NCI-H187 (cell line): ENCODE results near the gene HTRA3.

Experiments used
- DNase-seq, 2 experiments: peaks; one replicate each; lab custom pipeline; 2025; lab: John Stamatoyannopoulos, UW

Gene HTRA3

DNA sequence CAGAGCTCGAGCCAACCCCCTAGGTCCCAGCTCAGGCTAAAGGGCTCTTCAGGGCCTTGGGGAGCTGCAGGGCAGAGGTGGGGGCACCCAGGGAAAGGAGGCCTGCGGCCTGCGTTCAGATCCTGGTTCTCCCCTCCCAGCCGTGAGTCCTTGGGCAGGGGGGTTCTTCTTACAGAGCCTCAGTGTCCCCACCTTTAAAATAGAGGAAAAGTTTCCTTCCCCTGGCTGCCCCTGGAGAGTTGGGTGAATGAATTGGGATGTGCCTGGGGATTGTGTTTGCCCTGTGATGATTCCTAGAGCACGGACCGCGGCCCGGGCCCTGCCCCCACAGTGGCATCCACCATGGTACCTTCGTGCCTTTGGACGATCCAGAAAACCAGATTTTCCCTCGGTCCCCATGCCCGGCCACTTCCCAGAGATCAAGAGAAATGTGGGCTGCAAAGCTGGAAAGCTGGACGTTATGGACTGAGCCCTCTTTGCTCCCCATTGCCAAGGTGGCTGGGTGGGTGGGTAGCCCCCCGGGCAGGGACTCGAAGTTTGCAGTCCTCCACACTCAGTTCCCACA, 11.4 kb downstream of the HTRA3 start:
- no peak for DNase-seq

DNA sequence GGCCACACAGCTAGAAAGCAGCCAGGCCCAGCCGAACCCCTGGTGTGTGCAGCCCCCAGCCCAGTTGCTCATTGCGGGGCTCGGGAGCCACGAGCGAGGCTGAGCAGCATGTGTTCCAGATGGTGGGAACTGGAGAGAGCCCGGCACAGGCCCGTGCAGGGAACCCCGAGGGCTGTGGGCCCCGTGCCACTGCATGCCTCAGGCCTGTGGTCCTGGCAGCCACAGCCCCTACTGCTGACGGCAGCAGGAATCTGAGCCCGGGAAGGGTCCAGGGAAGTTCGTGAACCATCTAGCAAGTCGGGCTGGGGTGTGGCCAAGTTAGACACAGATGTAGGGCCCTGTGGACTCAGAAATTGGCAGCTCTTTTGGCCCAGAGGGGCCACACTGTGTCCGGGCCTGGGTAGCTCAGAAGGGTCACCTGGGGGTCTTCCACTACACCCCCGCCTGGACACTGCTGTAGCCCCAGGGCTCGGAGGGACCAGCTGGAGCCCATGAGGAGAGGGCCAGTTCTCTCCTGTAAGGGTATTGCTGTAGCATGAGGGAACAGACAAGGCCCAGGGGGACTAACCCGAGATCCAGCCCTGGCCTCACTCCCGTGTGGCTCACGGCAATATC, 12.1 kb downstream of the HTRA3 start:
- no peak for DNase-seq

DNA sequence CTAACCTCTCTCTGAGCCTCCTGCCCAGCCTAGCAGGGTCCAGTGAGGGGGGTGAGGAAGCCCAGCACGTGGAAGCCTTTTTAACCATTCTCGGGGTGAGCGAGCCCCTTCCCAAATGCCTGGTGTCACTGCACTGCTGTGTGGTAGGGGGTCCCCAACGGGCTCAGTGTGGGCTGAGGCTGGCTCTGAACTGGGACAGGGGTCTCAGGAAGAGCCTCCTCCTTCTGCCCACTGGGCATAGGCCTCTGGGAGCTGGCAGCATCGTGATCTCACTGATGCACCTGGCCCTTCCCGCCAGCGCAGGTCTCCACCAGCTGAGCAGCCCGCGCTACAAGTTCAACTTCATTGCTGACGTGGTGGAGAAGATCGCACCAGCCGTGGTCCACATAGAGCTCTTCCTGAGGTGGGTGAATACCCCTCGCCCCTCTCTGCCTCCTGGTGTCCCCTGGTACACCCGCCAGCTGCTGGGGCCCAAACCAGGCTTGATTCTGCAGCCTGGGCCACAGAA, 12.6 kb downstream of the HTRA3 start:
- no peak for DNase-seq

DNA sequence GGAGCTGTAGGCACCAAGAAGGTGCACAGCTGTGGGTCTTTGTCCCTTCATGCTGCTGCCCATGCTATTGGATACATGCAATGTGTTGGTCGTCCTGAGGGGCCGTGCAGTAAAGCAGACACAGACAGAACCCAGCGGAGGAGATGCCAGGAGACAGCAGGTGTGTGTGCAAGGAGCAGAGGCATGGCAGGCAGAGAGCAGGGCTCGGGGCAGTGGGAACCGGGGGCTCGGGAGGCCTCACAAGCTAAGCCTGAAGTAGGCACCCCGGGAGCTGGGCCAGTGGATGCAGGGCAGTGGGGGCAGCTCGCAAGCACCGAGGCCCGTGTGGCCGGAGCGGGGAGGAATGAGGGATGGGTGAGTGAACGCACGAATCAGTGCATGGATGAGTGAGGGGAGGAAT, 13.2 kb downstream of the HTRA3 start:
- no peak for DNase-seq

DNA sequence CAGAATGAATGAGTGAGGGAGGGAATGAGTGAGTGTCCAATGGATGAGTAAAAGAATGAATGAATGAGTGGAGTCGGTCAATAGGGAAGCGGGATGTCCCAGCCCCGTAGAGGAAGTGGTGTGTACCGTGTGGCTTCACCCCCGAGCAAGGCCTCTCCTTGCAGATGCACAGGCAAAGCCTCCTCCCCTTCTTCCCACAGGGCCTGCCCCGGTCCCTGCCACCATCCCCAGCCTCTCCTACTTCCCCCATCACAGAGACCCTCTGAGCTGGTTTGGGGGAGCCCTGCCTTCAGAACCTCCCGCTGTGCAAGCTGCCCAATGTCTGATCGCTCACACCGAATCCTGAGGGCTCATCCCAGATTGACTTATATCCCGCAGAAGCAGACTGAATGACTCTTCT, 13.6 kb downstream of the HTRA3 start:
- DNase-seq, result no peak

DNA sequence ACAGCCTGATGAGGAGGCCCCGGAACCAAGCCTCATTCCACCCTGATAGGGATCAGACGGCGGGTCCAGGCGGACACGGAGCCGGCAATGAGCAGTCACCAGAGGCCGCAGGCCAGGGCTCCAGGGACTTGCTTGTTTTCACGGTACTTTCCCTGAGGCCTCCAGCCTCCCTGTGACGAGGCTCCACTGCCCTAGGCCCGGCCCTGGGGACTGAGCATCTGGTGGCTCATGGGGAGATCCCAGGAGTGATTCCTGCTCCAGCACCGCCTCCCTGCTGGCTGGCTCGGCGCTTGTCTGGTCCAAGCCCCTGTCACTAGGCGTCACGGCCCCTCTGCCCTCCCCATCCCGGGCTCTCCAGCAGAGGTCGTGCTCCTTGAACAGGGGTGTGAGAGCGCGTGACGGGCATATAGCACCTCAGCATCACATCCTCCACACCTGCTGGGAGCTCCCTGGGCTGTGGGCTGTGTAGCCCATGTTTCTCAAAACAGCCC, 14.1 kb downstream of the HTRA3 start:
- no peak for DNase-seq

DNA sequence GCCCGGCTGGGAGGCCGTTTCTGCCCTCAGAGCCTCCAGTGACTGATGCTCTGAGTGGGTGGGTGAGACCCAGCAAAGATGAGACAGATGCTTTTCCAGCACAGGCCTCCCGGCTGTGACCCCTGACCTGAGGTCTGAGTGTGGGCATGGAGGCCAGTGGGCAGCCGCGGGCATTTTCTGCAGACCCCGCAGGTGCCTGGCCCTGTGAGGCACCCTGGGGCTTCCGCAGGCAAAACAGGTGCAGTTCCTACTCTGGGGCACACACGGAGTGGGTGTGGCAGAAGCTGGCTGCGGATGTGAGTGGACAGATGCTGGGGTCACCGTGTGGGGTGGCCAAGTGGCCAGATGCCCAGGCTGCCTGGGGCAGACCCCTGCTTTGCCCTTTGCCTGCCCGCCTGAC, 14.8 kb downstream of the HTRA3 start:
- DNase-seq, result no peak

DNA sequence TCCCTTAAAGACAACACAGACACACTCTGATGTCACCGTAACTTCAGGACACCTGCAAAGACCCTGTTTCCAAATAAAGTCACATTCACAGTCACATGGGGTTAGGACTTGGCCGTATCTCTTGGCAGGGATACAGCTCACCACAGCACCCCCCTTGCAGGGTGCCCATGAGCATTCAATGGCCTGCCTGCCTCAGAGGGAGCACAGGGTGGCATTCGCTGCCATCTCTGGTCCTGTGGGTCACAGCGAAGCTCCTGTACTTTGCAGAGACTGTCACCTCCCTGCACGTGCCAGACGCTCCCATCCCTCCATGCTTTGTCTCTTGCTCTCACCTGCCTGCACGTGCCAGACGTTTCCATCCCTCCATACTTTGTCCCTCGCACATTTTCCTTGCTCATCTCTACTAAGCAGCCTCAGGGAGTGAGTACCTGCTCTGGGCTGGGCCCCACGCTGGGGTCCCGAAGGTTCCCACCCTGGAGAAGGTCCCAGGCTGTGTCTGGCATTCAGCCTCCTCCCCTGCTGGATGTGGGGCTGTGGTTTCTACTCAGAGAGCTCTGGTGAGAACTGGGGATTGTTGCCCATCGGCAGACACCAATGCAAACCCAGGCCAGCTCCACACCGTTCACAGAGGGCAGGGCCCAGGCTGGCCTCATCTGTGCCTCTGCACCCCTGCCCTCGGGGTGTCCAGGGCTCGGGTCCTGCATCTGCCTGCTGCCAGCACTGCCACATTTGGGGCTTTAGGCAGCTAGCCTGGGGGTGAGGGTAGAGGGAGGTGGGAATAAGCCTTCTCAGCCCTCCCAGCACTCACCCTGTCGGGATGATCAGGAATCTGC, 15.8 kb downstream of the HTRA3 start:
- no peak for DNase-seq

DNA sequence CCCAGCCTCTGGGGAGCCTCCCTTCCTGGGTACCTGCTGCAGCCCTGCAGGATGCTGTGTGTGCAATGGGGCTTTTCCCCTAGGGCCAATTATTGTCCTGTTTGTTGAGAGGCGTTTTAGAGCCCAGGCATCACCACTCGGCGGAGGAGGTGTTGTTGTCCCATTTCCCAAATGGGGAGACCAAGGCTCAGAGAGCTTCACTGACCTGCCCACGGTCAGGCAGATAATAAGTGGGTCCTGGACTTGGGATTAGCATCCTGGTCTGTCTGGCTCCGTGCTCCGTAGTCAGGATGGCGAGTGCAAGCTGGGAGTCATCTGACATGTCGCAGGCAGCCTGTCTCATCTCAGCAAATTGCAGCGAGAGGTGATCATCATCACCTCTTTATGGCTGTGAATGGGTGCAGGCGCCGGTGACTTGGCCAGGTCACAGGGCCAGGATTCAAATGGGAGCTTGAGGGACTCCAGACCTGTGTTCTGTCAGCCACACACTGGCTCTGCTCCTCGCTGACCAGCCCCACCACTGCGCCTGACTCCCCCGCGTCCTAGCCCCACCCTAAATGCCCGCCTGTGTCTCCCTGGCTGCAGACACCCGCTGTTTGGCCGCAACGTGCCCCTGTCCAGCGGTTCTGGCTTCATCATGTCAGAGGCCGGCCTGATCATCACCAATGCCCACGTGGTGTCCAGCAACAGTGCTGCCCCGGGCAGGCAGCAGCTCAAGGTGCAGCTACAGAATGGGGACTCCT, 16.6 kb downstream of the HTRA3 start:
- DNase-seq, result no peak

DNA sequence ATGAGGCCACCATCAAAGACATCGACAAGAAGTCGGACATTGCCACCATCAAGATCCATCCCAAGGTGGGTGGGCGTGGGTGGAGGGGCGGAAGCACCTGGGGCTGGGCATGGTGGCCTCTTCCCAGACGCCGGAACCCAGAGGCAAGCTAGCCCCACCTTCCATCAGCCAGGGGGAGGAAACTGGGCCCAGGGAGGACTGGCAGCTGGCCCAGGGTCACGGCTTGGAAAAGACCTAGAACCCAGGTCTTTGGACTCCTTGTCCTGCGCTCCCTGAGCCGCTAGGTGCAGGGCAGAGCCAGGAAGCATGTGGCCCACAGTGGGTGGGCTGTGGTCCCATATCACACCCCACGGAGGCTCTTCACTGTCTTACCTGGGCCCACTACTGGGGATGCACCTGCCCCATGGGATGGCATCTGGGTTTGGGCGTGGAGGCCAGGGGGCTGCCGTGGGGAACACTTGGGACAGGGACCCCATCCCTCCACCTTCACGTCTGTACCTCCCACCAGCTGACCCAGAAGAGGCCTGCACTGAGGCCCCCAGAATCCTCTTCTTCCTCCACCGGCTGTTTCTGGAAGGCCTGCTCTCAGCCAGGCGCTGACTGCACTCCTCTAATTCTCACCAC, 17.3 kb downstream of the HTRA3 start:
- no peak for DNase-seq

DNA sequence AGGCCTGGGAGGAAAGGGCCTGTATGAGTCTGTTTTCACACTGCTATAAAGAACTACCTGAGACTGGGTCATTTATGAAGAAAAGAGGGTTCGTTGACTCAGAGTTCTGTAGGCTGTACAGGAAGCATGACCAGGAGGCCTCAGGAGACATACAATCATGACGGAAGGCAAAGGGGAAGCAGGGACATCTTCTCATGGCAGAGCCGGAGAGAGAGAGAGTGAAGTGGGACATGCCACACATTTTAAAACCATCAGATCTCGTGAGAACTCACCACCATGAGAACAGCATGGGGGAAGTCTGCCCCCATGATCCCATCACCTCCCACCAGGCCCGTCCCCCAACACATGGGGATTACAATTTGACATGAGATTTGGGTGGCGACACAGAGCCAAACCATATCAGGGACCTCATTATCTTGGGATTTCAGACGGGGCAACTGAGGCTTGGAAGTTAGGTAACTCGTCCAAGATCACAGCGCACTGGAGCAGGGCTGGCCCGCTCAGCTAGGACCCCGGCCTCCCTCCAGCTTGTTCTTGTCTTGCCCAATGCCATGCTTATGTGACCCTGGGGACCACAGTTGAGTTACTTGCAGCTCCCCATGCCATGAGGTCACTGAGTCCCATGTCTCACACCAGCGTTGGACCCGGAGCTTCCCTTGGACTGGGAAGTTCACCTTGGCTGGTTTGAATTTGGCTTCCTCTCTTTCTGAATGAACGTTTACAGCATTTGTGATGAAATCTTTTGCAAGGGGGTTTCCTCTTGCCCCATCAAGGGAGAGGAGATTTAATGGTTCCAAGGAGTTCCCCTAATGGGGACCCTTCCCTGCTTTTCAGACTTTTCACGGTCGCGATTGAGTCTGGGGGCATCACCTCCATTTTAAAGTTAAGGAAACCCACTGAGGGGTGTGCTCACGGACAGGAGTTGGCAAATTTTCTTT, 18.1 kb downstream of the HTRA3 start:
- DNase-seq, result no peak

DNA sequence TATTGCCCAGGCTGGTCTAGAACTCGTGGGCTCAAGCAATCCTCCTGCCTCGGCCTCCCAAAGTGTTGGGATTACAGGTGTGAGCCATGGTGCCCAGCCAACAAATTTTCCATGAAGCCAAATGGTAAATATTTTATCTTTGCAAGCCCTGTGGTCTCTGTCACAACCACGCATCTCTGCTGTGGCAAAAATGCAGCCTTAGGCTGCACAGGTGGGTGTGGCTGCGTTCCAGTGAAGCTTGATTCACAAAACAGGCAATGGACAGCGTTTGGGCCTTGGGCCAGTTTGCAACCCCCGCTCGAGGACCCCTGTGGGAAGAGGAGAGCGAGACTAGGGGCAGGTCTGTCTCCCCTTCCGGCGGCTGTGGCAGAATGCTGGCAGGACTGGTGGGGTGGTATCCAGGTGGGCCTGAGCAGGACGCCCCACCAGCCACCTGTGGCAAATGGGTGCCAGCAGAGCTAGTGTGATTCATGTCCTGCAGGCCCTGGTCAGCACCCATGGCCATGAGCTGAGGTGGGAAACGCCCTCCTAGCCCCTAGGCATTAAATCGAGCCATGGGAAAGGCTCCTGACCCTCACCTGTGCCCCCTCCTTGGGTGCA, 19.7 kb downstream of the HTRA3 start:
- DNase-seq, result no peak

DNA sequence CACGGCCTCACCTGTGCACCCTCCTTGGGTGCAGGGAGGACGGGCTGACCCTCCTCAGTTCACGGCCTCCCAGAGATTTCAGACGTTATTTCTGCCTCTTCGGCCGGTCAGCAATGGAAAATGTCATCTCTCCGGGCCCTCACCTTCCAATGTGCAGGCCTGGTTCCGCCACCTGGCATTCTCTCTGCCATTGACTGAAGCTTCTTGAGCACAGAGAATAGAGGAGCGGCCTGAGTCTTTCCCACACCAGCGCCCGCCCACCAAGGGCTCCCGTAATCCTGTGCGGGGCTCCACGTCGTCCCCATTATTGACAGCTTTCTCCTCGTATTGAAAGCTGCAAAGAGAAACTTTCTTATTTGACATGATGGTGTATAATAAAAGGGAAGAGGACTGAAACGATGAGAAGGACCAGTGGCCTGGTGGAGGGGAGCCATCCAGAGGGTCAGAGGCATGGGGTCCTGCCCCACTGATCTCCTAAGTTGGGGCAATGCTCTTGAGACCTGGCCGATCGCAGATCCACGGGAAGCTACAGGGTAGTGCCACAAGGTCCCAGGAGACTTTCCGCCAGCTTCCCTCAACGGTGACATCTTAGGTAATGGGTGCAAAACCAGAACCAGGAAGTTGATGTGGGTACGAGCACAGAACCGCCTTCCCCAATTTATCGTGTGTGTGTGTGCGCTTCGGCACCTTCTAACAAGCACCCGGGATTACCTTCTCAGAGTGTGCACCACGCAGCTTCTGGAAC, 20.6 kb downstream of the HTRA3 start:
- no peak for DNase-seq

DNA sequence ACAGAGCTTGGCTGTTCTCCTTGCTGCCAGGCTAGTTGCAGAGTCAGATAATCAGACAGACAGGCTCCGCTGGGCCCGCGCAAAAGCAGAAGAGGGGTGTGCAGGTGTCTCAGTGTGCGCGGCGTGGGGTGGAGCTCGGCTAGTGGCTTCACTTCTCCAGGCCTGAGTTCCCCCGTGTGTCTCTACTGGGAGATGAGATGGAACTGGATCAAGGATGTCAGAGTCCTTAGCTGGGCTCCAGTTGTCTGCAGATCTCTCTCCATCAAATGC, 21.1 kb downstream of the HTRA3 start:
- DNase-seq, result no peak

DNA sequence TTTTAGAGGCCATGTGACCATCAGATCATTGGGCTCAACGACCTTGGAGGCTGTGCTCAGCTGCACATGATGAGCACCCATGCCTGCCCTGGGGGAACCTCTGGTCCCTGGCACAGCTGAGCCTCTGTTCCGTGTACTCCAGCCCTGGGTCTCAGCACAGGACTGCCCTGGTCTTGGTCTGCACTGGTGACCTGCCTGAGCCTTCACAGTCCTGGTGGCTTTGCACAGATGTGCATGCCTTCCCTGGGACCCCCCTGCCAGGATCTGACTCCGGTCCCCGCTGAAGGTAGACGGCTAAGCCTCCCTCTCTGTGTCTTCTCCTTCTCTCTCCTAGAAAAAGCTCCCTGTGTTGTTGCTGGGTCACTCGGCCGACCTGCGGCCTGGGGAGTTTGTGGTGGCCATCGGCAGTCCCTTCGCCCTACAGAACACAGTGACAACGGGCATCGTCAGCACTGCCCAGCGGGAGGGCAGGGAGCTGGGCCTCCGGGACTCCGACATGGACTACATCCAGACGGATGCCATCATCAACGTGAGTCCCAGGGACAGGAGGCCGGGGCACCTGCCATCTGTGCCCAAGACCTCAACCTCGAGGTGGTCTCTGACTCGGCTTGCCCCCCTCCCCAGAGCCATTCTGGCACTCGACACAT, 21.6 kb downstream of the HTRA3 start:
- no peak for DNase-seq

DNA sequence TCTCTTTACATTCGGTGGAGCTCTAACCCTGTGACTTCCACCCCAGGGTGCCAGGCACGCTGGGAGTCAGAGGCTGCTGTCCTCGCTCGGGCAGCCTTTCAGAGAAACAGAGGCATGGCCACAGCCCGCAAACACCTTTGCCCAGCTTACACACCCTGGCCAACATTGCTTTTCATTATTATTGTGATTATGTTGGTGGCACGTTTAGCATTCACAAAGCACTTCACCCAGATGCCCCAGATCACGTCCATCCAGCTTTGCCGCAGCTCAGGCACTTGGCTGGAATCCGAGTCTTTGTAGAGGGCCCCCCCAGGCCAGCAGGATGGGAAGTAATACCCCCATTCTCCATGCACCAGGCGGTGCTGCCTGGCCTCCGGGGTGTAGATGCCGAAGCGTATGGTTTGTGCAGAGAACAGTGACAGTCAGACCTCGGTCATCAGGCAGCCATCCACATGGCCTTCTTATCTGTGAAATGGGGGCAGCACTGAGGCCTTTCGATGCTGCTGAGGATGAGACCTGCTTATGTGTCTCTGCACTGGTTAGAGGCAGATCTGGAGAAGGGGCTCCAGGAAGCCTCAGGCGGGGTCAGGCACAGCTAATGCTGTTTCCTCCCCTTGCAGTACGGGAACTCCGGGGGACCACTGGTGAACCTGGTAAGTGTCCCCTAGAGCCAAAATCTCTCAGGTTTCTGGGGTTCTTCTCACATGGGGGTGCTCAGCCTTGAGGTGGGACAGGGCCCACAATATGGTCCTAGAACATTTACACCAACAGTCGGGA, 22.3 kb downstream of the HTRA3 start:
- DNase-seq, result no peak

DNA sequence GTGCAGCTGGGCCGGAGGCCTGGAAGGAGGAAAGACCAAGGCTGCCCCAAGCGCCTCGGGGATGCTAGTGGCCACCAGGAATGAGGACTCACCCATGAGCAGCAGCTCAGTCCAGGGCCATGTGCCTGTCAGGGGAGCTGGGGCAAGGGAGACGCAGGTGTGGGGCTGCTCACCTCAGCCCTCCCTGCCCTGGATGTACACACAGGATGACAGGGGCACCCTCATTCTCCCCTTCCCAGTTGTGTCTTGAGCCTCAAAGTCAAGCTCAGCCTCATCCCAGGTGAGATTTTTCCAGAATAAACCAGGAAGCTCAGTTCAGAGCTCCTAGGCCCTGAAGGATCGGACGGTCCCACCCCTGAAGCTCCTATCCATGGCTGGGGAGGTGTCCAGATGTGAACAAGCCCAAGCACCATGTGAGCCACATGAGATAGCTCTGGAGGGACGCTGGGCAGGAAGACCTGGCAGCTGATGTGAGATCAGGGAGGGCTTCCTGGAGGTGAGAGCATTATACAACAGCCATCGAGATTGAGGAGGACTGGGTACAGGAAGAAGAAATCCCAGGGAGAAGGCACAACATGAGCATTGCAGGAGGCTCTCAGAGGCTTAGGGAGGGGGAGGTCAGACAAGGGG, 23.0 kb downstream of the HTRA3 start:
- no peak for DNase-seq
